ENCODE measurements around the gene ARMC7. TPM values are rescaled to one million over a fixed set of nuclear protein-coding genes. Genes with fewer than 3 reads are reported as not detected.
A peak's percentile ranks its signal among the peaks of the same experiment; 100 is the strongest.

ARMC7 gene
- total and polyA plus RNA-seq, 2 of the 13 experiments (the other 11 are each of a cell fraction or from before 2014, with no cell fraction given), result 3.9 to 4.2 TPM

GRCh38 chr17:75131278-75132017 lies 21.7 kb downstream of the ARMC7 start, which contains the start of gene NT5C (continued):
- TF ChIP-seq ZNF710 (CRISPR knock-in tag; IDR thresholded peaks at IDR 0.05; ENCODE audit: borderline replicate concordance), result 0 out of 2 replicates have a peak, but pooled peaks have one; percentile 56
- no peak for TF ChIP-seq NFRKB (IDR thresholded peaks at IDR 0.05)
- no peak for TF ChIP-seq ZNF10 (CRISPR knock-in tag; IDR thresholded peaks at IDR 0.05; ENCODE audit: borderline replicate concordance, low read depth)
- no peak for TF ChIP-seq IKZF1 (IDR thresholded peaks at IDR 0.05)
- no peak for TF ChIP-seq HMGA1 (CRISPR knock-in tag; conservative IDR thresholded peaks at IDR 0.05)
- no peak for TF ChIP-seq NR2F6 (IDR thresholded peaks at IDR 0.05)
- TF ChIP-seq NR2F6 (CRISPR knock-in tag; IDR thresholded peaks at IDR 0.05), result no peak
- peak; percentile 45 for TF ChIP-seq TEAD3 (CRISPR knock-in tag; optimal IDR thresholded peaks at IDR 0.05; ENCODE audit: borderline replicate concordance)
- 0 out of 2 replicates have a peak, but pooled peaks have one; percentile 81 for TF ChIP-seq ZNF674 (CRISPR knock-in tag; IDR thresholded peaks at IDR 0.05; ENCODE audit: low read depth)
- TF ChIP-seq ZBTB39 (CRISPR knock-in tag; IDR thresholded peaks at IDR 0.05), result no peak
- no peak for TF ChIP-seq ZFP62 (CRISPR knock-in tag; IDR thresholded peaks at IDR 0.05)
- TF ChIP-seq ZMYM2 (CRISPR knock-in tag; IDR thresholded peaks at IDR 0.05), result no peak
- TF ChIP-seq ATF1 (CRISPR knock-in tag; IDR thresholded peaks at IDR 0.05), result no peak
- TF ChIP-seq, protein P1, sequence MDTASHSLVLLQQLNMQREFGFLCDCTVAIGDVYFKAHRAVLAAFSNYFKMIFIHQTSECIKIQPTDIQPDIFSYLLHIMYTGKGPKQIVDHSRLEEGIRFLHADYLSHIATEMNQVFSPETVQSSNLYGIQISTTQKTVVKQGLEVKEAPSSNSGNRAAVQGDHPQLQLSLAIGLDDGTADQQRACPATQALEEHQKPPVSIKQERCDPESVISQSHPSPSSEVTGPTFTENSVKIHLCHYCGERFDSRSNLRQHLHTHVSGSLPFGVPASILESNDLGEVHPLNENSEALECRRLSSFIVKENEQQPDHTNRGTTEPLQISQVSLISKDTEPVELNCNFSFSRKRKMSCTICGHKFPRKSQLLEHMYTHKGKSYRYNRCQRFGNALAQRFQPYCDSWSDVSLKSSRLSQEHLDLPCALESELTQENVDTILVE (CRISPR knock-in tag; IDR thresholded peaks at IDR 0.05), result peak; percentile 54; the same call in 1 of the 2 replicates
- no peak for TF ChIP-seq GZF1 (CRISPR knock-in tag; IDR thresholded peaks at IDR 0.05)
- TF ChIP-seq ZNF879 (CRISPR knock-in tag; IDR thresholded peaks at IDR 0.05), result no peak
- TF ChIP-seq ATF6 (CRISPR knock-in tag; conservative IDR thresholded peaks at IDR 0.05), result no peak
- peak; percentile 63; the same call in 1 of the 2 replicates for TF ChIP-seq KAT7 (CRISPR knock-in tag; IDR thresholded peaks at IDR 0.05; ENCODE audit: borderline replicate concordance)
- no peak; the same call in 1 of the 2 replicates for TF ChIP-seq DZIP1 (CRISPR knock-in tag; IDR thresholded peaks at IDR 0.05)
